GDM1 (cell line): ENCODE measurements around the gene KREMEN2.
"Not testable (repeated sequence)": the region's sequence is repeated elsewhere in the genome, so short reads cannot be mapped to it uniquely, and the experiment has no call there.

Experiments used
- DNase-seq: peaks from one replicate; lab custom pipeline; 2025; lab: John Stamatoyannopoulos, UW

Gene KREMEN2

DNA sequence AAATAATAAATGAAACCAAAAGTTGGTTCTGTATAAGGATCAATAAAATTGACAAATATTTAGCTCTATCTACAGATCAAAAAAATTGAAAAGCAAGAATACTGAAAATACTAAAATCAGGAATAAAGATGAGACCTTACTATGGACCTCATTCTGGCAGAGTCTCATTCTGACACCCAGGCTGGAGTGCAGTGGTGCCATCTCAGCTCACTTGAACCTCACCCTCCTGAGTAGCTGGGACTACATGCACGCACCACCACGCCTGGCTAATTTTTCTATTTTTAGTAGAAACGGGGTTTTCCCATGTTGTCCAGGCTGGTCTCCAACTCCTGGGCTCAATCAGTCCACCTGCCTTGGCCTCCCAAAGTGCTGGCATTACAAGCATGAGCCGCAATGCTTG lies 22.0 kb upstream of the KREMEN2 start:
- DNase-seq = no peak

DNA sequence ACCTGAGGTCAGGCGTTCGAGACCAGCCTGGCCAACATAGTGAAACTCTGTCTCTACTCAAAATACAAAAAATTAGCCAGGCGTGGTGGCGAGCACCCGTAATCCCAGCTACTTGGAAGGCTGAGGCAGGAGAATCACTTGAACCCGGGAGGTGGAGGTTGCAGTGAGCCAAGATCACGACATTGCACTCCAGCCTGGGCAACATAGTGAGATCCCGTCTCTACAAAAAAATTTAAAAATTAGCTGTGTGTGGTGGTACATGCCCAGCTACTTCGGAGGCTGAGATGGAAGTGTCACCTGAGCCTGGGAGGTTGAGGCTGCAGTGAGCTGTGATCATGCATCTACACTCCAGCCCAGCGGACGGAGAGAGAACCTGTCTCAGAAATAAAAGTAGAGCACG lies 20.4 kb upstream of the KREMEN2 start:
- not testable (repeated sequence) for DNase-seq

DNA sequence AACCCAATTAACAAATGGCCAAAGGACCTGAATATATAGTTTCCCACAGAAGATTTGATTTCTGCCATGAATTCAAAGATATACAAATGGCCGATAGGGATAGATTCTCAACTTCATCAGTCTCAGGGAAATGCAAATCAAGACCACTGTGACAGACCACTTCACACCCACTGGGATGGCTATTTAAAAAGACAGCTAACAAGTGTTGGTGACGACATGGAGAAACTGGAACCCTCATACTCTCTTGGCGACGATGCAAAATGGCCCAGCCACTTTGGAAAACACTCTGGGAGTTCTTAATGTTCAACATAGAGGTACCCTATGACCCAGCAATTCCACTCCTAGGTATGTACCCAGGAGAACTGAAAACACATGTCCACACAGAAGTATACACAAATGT lies 17.4 kb upstream of the KREMEN2 start:
- no peak for DNase-seq

DNA sequence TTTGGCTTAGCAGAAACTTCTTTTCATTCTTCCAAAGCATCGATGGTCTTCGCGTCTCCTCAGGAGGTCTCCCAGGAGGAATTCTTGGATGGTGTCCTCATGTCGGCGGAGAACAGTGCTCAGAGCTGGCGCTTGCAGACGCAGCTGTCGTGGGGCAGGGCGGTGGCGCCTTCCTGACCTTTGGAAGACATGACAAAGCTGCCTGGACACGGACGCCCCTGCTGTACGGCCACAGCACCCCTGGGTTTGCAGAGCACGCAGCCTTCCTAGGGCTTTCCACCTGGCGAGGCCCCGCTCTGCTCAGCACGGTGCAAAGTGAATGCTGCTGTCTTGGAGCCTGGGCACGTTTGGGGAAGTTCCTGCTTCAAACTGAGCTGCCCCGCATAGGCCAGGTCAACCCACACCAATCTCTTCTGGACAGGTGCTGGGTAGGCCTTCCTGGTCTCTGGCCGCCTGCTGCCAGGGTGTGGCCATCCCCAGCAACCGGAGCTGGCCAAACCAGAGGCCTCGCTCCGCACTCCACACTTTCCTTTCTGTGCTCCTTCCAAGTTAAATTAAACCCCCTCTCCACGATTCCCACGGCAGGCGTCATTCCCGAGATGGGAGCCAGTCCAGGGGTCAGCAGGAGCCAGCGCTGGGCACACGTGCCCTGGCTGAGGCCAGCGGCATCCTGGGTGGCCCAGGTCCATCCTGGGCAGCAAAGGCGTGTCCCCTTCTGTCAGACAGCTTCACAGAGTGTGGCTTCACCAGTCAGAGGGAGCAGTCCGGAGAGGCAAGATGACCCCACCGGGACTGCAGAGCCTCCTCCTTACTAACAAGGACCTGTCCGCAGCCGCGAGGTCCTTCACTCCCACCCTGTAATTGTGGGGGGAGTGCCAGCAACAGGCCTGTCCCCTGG lies 15.0 kb upstream of the KREMEN2 start:
- DNase-seq = no peak

DNA sequence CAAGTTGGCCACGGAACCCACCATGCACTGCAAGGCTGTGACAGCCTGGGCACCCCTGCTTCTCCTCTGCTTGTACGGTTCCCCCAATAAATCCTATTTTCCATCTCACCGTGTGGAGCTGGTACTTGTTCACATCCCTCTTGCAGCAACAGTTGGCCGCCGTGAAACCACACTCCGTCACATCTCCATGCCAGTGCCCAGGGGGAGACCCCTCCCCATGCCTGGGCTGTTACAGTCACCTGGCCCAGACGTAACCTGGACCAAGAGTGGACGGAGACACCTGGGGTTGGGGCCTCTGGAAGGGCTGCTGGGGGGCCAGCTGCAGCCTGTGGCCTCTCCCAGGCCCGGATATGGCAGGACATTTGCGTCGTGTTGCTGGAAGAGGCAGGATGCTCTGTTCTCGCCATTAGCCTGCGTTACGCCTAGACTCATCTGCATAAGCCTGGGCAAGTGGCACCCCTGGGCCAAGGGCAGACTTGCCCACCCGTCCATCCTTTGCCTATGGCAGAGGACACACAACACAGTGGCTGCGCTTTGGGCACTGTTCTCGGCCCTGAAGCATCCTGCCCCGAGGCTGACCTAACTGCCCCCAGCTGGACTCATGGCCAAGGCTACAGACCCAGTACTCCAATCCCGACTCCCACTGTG lies 14.2 kb upstream of the KREMEN2 start:
- no peak for DNase-seq

DNA sequence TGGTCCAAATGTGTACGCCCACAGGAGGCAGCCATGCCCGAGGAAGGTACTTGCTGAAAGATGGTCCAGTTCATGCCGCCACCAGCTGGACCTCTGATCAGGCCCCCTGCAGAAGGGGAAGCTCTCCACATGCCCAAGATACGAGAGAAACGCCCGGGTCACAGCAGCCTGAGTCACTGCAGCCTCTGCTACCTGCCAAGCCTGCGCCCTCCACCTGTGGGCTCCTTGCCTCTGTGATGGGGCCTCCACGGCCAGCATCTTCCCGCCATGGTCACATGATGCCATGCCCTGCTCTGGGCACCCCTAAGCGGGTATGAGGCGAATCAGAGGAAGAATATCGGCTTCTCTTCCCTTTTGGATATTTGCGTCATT lies 13.7 kb upstream of the KREMEN2 start:
- DNase-seq = no peak

DNA sequence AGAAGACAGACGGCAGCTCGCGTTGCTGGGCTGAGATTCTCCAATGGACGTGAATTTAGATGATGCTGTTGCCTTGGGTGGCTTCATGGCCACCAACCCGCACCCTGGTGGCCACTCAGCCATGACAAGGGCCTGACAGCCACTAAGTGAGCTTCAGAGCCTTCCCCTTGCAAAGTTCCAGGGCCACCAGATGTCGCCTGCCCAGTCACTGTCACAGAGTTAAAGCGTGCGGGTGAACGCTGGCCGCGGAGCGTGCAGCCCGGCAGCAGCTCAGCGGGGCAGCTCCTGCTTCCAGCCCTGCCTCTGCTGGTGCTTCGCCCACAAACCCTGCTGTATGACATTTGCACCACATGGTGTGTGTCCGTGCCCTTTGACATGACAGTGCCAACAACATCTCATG lies 13.3 kb upstream of the KREMEN2 start:
- no peak for DNase-seq

DNA sequence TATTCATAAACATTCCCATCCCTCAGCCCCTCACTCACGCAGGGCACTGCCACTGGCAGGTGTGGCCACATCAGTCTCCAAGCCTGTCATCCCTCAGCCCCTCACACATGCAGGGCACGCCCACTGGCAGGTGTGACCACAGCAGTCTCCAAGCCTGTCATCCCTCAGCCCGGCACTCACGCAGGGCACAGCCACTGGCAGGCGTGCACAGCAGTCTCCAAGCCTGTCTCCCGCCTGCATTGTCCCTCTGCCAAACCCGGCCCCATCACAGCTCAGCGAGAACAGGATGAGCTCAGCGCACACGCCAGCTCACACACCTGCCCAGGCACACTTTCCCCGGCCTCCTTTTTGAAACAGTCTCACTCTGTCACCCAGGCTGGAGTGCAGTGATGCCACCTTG lies 11.4 kb upstream of the KREMEN2 start:
- no peak for DNase-seq

DNA sequence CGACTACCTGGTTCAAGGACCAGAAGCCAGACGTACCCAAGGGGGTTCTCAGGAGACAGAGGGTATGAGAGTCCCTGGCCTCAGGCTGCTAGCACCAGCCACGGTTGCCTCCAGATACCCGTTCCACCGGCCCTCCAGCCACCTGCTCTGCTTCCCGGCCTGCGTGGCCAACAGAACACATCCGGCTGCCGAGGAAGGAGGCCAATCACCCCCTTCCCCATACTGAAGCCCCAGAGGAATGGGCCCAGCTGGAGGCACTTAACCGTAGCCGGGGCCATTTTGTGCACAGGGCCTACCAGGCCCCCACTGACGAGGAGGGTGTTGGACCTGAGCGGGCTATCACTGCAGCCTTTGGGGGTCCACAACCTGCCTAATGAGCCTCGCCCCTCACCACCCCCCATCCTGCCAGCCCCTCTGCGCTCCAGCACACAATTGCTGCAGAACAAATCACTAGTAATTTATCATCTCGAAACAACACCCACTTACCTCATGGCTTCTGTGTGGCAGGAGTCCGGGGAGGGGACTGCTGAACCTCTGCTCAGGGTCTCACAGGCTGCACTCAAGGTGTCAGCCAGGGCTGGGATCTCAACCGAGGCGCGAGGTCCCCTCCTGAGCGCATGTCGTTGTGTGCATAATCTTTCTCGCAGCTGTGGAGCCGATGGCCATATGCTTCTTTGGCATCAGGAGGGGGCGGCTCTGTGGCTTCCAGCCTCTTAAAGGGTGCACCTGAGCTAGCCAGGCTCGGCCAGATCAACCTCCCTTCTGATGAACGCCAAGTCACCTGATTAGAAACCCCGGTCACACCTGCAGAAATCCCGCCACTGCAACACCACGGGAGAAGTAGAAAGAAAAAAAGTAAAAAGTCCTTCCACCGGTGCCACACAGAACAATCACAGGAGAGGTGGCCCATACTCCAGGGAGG lies 10.1 kb upstream of the KREMEN2 start:
- no peak for DNase-seq

DNA sequence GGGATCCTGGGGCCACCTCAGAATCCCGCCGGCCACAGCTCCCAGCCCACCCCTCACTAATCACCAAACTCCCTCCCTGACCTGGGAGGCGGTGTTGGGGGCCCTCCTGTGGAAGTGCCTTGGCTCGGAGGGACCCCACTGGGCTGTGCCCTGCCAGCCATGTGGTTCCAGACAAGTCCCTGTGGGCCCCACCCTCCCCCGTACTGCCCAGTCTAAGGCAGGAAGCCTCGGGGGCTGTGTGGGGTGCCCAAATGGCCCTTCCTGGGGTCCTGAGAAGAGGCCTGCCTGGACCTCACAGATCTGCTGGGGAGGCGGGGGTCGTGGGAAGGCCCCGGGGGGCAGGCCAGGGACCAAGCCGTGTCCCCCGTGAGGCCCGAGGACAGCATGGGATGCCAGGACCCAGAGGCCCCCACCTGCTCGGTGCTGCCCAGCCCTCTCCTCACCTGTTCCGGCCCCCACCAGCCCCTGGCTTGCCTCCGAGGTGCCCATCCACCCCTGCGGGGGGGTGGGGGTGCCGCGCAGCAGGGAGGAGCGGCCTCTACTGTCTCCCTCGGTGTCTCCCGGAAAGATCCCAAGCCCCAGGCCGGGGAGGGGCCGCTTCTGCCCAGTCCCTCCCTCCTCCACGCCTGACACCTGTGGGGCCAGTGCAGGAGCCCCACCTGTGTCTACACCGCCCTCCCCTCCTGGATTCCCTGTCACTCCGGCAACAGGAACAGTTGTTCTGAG lies 9.3 kb upstream of the KREMEN2 start:
- no peak for DNase-seq

DNA sequence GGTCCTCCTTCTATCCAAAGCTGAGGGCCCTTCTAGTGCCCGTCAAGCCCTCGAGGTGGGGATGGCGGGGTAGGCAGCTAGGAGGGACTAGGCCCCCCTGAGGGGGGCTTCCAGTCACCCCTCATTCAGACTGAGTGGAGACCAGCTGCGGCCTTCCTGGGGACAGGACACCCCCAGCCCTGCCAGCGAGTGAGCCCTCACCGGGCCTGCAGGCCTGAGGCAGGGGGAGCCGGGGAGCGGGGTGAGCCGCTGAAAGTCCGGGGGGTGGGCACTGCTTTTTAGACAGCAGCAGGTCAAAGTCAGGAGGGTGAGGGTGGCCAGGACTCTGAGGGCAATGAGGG lies 8.7 kb upstream of the KREMEN2 start:
- no peak for DNase-seq

DNA sequence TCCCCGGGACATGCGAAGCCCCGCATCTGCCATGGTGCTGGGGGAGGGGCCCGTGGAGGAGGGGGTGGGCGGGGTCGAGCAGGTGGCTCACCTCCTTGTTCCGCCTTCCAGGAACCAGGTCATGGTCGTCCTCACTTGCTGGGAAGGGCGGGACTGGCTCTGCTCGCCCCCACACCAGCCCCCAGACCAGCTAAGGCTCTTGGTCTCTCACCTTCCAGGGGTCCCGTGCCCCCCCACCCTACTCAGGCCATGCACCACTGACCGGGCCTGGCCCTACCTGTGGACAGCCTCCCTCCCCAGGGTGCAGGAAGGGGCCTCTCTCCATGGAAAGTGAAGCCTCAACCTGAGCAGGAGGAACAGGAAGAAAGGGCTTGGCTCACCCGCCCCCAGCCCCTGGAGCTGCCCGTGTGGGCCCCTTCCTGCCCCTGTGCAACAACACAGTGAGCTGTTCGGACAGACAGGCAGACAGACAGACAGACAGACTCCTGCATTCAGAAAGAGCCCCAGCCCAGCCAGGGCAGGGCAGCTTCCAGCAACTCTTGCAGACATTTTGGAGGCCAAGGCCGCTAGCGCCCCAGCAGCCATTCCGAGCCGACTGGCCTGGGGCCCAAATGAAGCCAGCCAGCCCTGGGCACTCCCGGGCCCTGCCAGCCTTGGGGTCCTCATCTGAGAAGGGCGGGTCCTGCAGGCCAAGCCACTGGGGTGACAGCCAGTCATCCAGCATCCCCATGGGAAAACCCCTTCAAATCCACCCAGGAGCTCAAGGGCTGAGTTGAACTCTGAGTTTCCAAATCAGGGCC lies 8.1 kb upstream of the KREMEN2 start:
- peak; percentile 74 for DNase-seq

DNA sequence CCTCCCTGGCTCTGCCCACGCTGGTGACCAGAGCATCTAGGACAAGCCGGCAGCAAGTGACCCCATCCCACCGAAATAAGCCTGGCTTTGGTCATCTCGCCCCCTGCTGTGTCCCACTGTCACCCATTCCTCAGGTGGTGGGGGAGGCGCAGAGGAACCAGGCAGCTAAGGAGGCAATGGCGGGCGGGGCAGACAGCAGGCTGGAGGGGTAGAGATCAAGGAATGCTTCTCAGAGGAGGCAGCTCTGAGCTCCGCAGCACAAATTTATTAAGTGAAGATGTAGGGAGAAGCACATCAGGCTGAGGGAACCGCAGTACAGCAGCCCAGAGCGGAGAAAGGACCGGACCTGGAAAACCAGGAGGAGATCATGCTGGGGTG lies 7.5 kb upstream of the KREMEN2 start:
- no peak for DNase-seq

DNA sequence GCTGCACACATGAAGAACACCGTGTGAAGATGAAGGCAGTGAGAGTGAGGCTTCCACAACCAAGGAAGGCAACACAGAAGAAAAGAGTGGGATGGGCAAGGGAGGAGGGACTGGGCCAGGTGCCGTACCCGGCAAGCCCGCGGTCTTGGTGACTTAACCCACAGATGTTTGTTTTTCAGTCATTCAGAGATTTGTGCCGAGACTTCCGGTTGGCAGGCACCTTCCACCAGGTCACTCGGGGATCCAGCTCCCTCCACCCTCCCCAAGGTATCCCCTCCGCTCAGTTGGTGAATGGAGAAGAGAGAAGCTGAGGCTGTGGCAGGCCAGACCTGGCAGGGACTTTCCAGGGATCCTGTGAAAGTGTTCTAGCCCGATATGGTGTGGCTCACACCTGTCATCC lies 4.9 kb upstream of the KREMEN2 start:
- DNase-seq = no peak

DNA sequence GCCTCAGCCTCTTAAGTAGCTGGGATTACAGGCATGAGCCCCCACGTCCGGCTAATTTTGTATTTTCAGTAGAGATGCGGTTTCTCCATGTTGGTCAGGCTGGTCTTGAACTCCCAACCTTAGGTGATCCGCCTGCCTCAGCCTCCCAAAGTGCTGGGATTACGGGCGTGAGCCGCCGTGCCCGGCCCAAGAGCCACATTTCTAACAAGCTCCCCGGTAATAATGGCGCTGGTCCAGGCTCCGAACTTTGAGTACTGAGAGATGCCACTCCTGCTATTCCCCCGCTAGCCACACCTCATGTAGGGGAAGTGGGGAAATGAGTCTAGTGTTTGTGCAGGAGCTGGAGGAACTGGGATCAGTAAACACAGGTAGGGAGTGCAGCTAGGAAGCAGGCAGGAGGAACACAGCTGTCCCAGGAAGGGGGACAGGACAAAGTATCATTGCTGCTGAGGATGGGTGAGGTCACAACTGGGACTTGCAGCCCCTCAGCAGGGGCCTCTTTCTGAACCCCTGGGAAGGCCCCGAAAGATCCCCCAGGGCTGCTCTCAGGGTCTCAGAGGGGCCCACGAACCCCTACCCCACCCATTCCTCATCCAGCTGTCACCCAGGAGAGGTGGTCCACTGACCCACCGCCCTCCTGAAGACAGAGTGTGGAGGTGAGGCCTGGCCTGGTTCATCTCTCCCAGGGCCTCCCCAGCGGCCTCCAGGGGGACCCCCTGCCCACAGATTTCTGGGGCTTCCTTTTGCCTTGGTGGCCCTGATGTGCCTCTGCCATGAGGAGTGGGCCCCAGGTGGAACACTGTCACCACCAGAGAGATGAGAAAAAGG lies 3.7 kb upstream of the KREMEN2 start:
- no peak for DNase-seq

DNA sequence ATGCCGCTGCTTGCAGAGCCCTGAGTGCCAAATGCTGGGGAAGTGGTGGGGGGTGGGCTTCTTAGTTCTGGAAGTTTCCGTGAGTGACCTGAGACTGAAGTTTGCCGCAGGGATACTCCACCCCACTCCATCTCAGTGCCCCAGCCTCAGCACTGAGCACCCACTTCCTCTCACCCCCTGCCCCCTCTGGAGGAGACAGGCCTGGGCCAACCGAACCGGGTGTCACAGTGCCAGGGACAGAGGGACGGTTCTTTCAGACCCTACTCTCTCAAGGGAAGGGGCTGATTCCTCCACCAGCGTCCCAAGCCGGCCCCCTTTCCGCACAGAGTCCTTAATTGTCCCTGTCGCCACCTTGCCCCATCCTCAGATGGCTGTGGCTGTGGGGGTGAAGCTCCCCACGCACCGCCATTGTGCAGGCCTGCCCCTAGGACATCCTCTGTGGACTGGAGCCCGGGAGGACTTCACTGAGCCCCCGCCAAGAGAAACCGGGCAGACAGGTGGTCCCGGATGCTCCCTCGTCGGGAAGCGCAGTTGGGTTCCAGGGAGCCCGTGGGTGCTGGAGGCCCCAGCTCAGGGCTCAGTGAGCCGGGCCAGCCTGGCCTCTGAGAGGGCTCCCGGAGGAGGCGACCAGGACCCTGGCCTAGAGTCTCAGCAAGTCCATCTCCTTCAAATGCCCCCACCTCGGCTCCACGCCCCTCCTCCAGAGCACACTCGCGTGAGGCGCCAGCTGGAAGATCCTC lies 1.6 kb upstream of the KREMEN2 start:
- no peak for DNase-seq

DNA sequence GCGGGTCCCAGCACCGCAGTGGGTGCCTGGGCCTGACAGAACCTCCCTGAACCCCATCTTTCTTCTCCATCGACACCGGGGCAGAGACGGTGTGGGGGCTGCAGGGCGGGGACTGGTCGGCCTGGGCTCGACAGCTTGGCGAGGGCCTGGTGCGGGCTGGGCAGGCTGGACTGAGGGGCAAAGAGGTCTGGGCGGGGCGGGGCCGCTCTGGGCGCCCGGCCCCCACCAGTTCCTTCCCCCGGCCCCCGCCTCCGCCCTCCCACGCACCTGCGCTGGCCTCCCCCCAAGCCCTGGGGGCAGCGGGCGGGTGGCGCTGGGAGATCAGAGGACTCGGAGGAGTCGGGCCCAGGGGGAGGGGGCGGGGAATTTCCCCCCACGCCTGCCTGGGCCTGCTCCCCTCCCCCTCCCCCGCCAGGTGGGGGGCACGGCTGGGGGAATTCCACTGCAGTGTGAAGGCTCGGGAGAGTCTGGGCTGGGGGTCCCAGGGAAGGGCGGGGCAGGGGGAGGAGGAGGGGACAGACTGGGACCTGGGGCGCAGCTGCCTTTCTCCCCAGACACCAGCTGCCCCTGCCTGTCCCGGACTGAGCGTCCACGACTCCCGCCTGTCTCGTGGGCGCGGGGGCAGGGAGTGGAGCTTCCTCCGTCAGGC lies 877 bp upstream of the KREMEN2 start:
- DNase-seq = no peak

DNA sequence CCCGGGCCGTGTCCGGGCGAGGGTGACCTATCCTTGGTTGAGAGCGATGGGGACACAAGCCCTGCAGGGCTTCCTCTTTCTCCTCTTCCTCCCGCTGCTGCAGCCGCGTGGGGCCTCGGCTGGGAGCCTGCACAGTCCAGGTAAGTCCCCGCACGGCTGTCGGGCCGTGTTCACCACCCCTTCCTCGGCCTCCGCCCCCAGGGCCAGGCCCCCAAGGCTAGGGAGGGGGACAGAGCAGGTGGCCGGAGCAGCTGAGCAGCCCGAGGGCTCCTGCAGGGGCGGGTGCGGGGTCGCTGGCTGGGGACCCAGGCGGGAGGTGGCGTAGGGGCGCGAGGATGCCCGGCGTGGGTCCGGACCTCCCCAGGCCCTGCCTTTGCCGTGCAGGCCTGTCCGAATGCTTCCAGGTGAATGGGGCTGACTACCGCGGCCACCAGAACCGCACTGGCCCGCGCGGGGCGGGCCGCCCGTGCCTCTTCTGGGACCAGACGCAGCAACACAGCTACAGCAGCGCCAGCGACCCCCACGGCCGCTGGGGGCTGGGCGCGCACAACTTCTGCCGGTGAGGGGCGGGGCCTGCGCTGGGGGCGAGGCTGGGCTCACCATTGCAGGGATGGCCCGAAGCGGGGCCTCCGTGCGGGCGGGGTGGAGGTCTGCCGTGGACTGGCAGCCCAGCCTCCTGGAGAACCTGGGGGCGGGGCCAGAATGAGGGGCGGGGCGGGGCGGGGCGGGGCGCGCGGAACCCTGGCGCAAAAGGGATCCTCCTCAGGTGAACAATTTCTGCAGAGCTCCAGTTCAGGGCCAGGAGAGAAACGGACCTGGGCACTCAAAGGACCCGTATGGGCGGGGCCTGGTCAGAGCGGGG lies 631 bp downstream of the KREMEN2 start:
- peak; percentile 72 for DNase-seq
